Right cardiac atrium (tissue), 5 donors: ENCODE results near the gene ARPC2. TPM values are rescaled to one million over a fixed set of nuclear protein-coding genes. Genes with fewer than 3 reads are reported as not detected.
A peak's percentile ranks its signal among the peaks of the same experiment; 100 is the strongest.

Experiments
- ATAC-seq, 2 donors: fragments of 200-7000 bp; cut with Tn5 transposase; one replicate each; pipeline versions ENCODE4 v1.8.0 to v1.9.1; 2020; ENCODE audit warnings: moderate library complexity in 2 of 2, mild to moderate bottlenecking in 1 of 2
- DNase-seq, 3 donors: peaks; one replicate each; pipeline ENCODE4 v3.0.0-alpha.2; 2020
- H3K27ac ChIP-seq: one replicate; pipeline ENCODE4 v1.5.1; 2013; ENCODE audit warnings: mild to moderate bottlenecking, low read length, control low read depth, moderate library complexity
- H3K27me3 ChIP-seq: one replicate; pipeline ENCODE4 v1.6.1; 2013; ENCODE audit not compliant: control insufficient read depth, insufficient read depth
- H3K4me1 ChIP-seq: one replicate; pipeline ENCODE4 v1.6.1; 2013; ENCODE audit warnings: low read length; ENCODE audit not compliant: control insufficient read depth, insufficient read depth
- H3K4me3 ChIP-seq: one replicate; pipeline ENCODE4 v1.5.1; 2013; ENCODE audit warnings: low read length, control low read depth
- H3K9me3 ChIP-seq: one replicate; pipeline ENCODE4 v1.6.1; 2013; ENCODE audit warnings: low read length; ENCODE audit not compliant: control insufficient read depth
- WGBS: extraction: QIAGEN DNeasy Blood & Tissue Kit; methylation state at CpG from one replicate; pipeline ENCODE4 v1.1.7; 2013; 5-methylcytosine and 5-hydroxymethylcytosine counted together
- intact Hi-C, 4 donors: fragments of 100-400 bp; cut with DNase I; formaldehyde crosslinking; loops; one replicate each; pipeline versions ENCODE4 v1.11.0 to v1.14.0; 2022 to 2023
- polyA plus RNA-seq: library from polyadenylated mRNA; stranded (reverse); fragments of 200-250 nt; gene quantifications from one replicate; pipeline ENCODE4 v1.2.3, GENCODE V29; 2013
- total RNA-seq, 4 donors: library from RNA; stranded (reverse); fragmentation: NEBNext Ultra II Directional; extraction: Animal tissue kit (Norgen Biotek cat#: 25700); gene quantifications; one replicate each; pipeline ENCODE4 v1.2.1, GENCODE V29; 2021
- donor health status: healthy with polysubstance abuse.
- donor health status: DM: no; HTN: yes; CAD: no.
- donor health status: DM: no; HTN: no; CAD: no.
- donor health status: DM: no; HTN: yes; CAD: no; lungs with severe emphysema.
- donor health status: DM: yes; HTN: yes; CAD: no.

The ARPC2 gene
- total and polyA plus RNA-seq, 5 donors: 110 to 161 (median 132) TPM

- ATAC-seq: peak; percentile 38 to 64
- Histone ChIP-seq H3K4me3 (no peak overlapping the region), H3K27ac (no peak overlapping the region), H3K4me1 (peaks cover 8% of the 10 kb centered on the region), H3K27me3 (no peaks in the 10 kb centered on the region), H3K9me3 (no peaks in the 10 kb centered on the region)
- DNase-seq: no peak
- WGBS: 82% methylated on average over 4 of the region's 4 CpGs
- intact Hi-C loops: no loop called here
These were observed 12.9 kb downstream of the ARPC2 start for GRCh38 chr2:218229851-218230250.

DNA sequence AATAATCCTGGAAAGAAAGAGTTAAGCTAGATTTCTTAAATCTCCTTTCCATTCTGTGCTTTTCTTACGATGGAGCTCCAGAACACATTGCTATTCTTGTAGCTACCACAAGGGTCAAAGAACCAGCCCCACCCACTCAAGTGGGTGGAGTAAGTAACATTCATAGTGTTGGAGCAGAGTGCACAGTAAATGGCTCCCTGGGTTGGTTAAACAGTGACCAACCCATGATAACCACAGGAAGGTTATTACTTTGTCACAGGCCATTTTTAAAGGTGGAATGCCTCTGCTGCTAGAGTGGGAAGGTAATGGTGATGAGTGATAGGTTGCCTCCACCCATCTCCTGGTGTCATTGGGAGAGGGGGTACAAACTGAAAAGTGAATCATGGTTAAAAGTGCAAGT, 13.9 kb downstream of the ARPC2 start:
- WGBS: 2% methylated on average over 1 of the region's 1 CpG

DNA sequence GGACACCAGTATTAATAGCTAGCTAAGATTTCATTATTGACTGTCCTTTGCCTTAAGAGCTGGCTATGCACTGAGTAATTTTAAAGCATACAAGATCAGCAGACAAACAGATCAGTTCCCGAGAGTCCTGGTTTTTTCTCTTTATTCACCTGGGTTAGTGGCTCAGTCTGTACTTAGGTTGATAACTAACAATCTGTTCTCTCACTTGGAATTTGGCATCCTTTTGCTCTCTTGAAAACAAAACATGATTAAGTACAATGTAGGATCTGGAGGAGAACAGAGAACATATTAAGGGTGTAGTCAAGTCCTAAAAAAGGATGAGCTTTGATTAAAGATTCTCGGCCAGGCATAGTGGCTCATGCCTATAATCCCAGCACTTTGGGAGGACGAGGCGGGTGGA, 16.6 kb downstream of the ARPC2 start:
- Histone ChIP-seq H3K9me3 (no peaks in the 10 kb centered on the region), H3K27me3 (no peaks in the 10 kb centered on the region), H3K27ac (no peak overlapping the region), H3K4me3 (no peak overlapping the region), H3K4me1 (peaks cover 6% of the 10 kb centered on the region)
- 92% methylated on average over 4 of the region's 4 CpGs for WGBS
- ATAC-seq: no peak
- intact Hi-C loops: no loop called here
- DNase-seq: no peak

More for the DNA sequence above, 13.9 kb downstream of the ARPC2 start:
- H3K4me3 ChIP-seq: no peak overlapping the region
- H3K4me1 ChIP-seq: peaks cover 8% of the 10 kb centered on the region
- ATAC-seq (peak; percentile 50 to 66), DNase-seq (no peak)
- no peaks in the 10 kb centered on the region for H3K9me3 ChIP-seq
- no peaks in the 10 kb centered on the region for H3K27me3 ChIP-seq
- H3K27ac ChIP-seq: no peak overlapping the region
- intact Hi-C loops: no loop called here

- Histone ChIP-seq H3K27me3 (no peaks in the 10 kb centered on the region), H3K4me3 (no peak overlapping the region), H3K4me1 (peaks cover 4% of the 10 kb centered on the region), H3K9me3 (no peaks in the 10 kb centered on the region), H3K27ac (no peak overlapping the region)
- no peak for DNase-seq
- no peak for ATAC-seq
- WGBS: 59% methylated on average over 3 of the region's 3 CpGs
- intact Hi-C loops: no loop called here
These were observed 17.5 kb downstream of the ARPC2 start for GRCh38 chr2:218234521-218234920.

GRCh38 chr2:218235017-218235416, 18.0 kb downstream of the ARPC2 start:
- H3K27ac ChIP-seq: no peak overlapping the region
- H3K27me3 ChIP-seq: no peaks in the 10 kb centered on the region
- no peak overlapping the region for H3K4me3 ChIP-seq
- peaks cover 4% of the 10 kb centered on the region for H3K4me1 ChIP-seq
- no peaks in the 10 kb centered on the region for H3K9me3 ChIP-seq
- intact Hi-C loops: no loop called here
- 97% methylated on average over 2 of the region's 2 CpGs for WGBS
- DNase-seq (no peak), ATAC-seq (no peak)

- intact Hi-C loops: no loop called here
- Histone ChIP-seq H3K27me3 (no peaks in the 10 kb centered on the region), H3K9me3 (no peaks in the 10 kb centered on the region), H3K27ac (no peak overlapping the region), H3K4me3 (no peak overlapping the region), H3K4me1 (no peaks in the 10 kb centered on the region)
- ATAC-seq (no peak), DNase-seq (no peak)
- 92% methylated on average over 4 of the region's 4 CpGs for WGBS
These were observed 19.8 kb downstream of the ARPC2 start for GRCh38 chr2:218236829-218237228.

- 89% methylated on average over 1 of the region's 1 CpG for WGBS
- no peak overlapping the region for H3K4me3 ChIP-seq
- intact Hi-C loops: no loop called here
- no peaks in the 10 kb centered on the region for H3K9me3 ChIP-seq
- no peak for ATAC-seq
- no peaks in the 10 kb centered on the region for H3K4me1 ChIP-seq
- no peak for DNase-seq
- H3K27me3 ChIP-seq: no peaks in the 10 kb centered on the region
- no peak overlapping the region for H3K27ac ChIP-seq
These were observed 21.9 kb downstream of the ARPC2 start for GRCh38 chr2:218238887-218239286.

DNA sequence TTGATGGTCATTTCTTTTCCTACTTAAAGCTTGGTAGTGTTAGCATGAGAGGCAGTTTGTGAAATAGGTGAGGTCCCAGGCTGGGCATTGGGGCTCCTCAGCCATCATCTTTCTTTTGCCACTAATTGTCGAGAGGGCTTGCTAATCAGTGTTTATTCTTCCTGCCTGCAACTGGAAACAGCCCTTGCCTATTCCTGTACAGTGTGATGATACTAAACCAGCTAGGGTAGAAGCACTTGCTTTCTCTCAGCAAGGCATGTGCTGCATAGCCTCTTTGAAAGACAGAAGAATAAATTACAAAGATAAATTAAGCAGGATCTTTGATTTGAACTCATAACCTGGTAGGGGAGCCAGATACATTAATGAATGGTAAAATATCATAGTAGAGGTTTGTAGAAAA, 27.2 kb downstream of the ARPC2 start:
- Histone ChIP-seq H3K27ac (peak overlapping the region; percentile 41), H3K27me3 (no peaks in the 10 kb centered on the region), H3K4me3 (no peak overlapping the region), H3K4me1 (no peaks in the 10 kb centered on the region), H3K9me3 (no peaks in the 10 kb centered on the region)
- intact Hi-C loops: no loop called here
- no peak for DNase-seq
- WGBS: 42% methylated on average over 1 of the region's 1 CpG
- no peak for ATAC-seq

- WGBS: 82% methylated on average over 2 of the region's 2 CpGs
- DNase-seq: no peak
- no peak overlapping the region for H3K27ac ChIP-seq
- intact Hi-C loops: no loop called here
- no peak overlapping the region for H3K4me3 ChIP-seq
- no peaks in the 10 kb centered on the region for H3K27me3 ChIP-seq
- no peaks in the 10 kb centered on the region for H3K9me3 ChIP-seq
- no peaks in the 10 kb centered on the region for H3K4me1 ChIP-seq
- ATAC-seq: no peak
These were observed 27.7 kb downstream of the ARPC2 start for GRCh38 chr2:218244665-218245064.

- H3K9me3 ChIP-seq: no peaks in the 10 kb centered on the region
These were observed 28.2 kb downstream of the ARPC2 start for GRCh38 chr2:218245214-218245613.

DNA sequence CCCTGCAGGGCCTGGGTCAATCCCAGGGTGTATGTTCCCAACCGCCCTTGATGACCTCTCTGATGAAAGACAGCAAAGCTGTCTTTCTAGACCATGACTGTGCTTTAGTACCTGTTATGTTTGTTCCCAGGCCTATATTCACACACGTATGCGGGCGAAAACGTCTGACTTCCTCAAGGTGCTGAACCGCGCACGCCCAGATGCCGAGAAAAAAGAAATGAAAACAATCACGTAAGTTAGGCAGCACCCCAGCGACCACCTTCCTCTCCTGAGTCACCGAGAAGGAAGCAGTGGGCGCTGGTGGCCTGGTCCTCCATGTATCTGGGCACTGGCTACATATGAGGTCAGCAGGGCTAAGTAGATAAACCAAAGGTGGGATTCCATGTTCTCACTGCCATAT, 32.7 kb downstream of the ARPC2 start:
- no peak for ATAC-seq
- DNase-seq: no peak
- Histone ChIP-seq H3K4me1 (no peaks in the 10 kb centered on the region), H3K4me3 (no peak overlapping the region), H3K27me3 (no peaks in the 10 kb centered on the region), H3K27ac (no peak overlapping the region), H3K9me3 (no peaks in the 10 kb centered on the region)
- WGBS: 92% methylated on average over 13 of the region's 13 CpGs
- intact Hi-C loops: no loop called here

More at GRCh38 chr2:218245214-218245613, 28.2 kb downstream of the ARPC2 start:
- intact Hi-C loops: no loop called here
- H3K4me3 ChIP-seq: no peak overlapping the region
- WGBS: 60% methylated on average over 5 of the region's 5 CpGs
- H3K4me1 ChIP-seq: no peaks in the 10 kb centered on the region
- H3K27ac ChIP-seq: peak overlapping the region; percentile 25
- no peak for DNase-seq
- H3K27me3 ChIP-seq: no peaks in the 10 kb centered on the region
- peak; percentile 42 to 67 for ATAC-seq

GRCh38 chr2:218252509-218253231, 35.7 kb downstream of the ARPC2 start:
- Histone ChIP-seq H3K27ac (no peak overlapping the region), H3K9me3 (no peaks in the 10 kb centered on the region), H3K4me3 (no peak overlapping the region), H3K4me1 (no peaks in the 10 kb centered on the region), H3K27me3 (no peaks in the 10 kb centered on the region)
- intact Hi-C loops: no loop called here
- DNase-seq (no peak), ATAC-seq (no peak)
- 71% methylated on average over 7 of the region's 7 CpGs for WGBS
